K562 (cell line): ENCODE measurements around the gene GVQW3. TPM values are rescaled to one million over a fixed set of nuclear protein-coding genes. Genes with fewer than 3 reads are reported as not detected.

Experiments used
- CHD2 ChIP-seq: IDR thresholded peaks from 2 replicates; pipeline ENCODE4 v1.6.1; 2011; ENCODE audit warnings: low read depth, low read length
- CHD4 ChIP-seq: fragments of 200-600 bp; sonication (generic); IDR thresholded peaks from 3 replicates; pipeline ENCODE4 v1.6.1; 2012; ENCODE audit warnings: low read depth, mild to moderate bottlenecking, mixed read lengths, low read length, inconsistent platforms; ENCODE audit not compliant: insufficient read depth, insufficient replicate concordance, poor library complexity, severe bottlenecking
- FOS ChIP-seq: IDR thresholded peaks from 3 replicates; pipeline ENCODE4 v1.6.1; 2011; ENCODE audit not compliant: insufficient read length; ENCODE audit errors: extremely low read depth
- FOSL1 ChIP-seq: fragments of 200-800 bp; sonication (Bioruptor generic); conservative IDR thresholded peaks from 2 replicates; pipeline ENCODE4 v1.6.1; 2016; ENCODE audit warnings: missing genetic modification characterization, missing compliant biosample characterization
- FOXM1 ChIP-seq, 2 experiments: fragments of 450-650 bp in 1 of 2; sonication (generic) in 1 of 2; formaldehyde crosslinking in 1 of 2; IDR thresholded peaks; 2 replicates each; pipeline versions ENCODE4 v1.6.1 to v1.9.0; 2017 to 2022; ENCODE audit warnings: low read depth in 2 of 2, mild to moderate bottlenecking in 2 of 2, missing genetic modification reagents in 1 of 2, moderate library complexity in 1 of 2
- HES1 ChIP-seq: fragments of 450-650 bp; IDR thresholded peaks from 2 replicates; pipeline ENCODE4 v1.6.1; 2016; ENCODE audit warnings: low read depth, mild to moderate bottlenecking, moderate library complexity
- ILF3 ChIP-seq: fragments of 450-650 bp; IDR thresholded peaks from 2 replicates; pipeline ENCODE4 v1.6.1; 2018; ENCODE audit warnings: antibody characterized with exemption, mild to moderate bottlenecking, moderate library complexity, borderline replicate concordance
- KHSRP ChIP-seq: fragments of 450-650 bp; IDR thresholded peaks from 2 replicates; pipeline ENCODE4 v1.6.1; 2017
- NCOA2 ChIP-seq, 2 experiments: fragments of 450-650 bp; IDR thresholded peaks; 2 replicates each; pipeline ENCODE4 v1.6.1; 2018; ENCODE audit warnings: mild to moderate bottlenecking in 2 of 2, moderate library complexity in 1 of 2; ENCODE audit not compliant: partially characterized antibody in 2 of 2
- NR1H2 ChIP-seq: sonication (generic); formaldehyde crosslinking; IDR thresholded peaks from 2 replicates; pipeline ENCODE4 v1.4.0; 2020; ENCODE audit warnings: mild to moderate bottlenecking, missing genetic modification reagents
- NR2C1 ChIP-seq, 2 experiments: fragments of 450-650 bp; IDR thresholded peaks; 2 replicates each; pipeline ENCODE4 v1.6.1; 2017; ENCODE audit warnings: mild to moderate bottlenecking in 2 of 2, antibody characterized with exemption in 1 of 2, inconsistent platforms in 1 of 2, missing compliant biosample characterization in 1 of 2, missing genetic modification characterization in 1 of 2
- PHF8 ChIP-seq: fragments of 200-600 bp; sonication (generic); IDR thresholded peaks from 2 replicates; pipeline ENCODE4 v1.6.1; 2012; ENCODE audit warnings: mixed run types, mild to moderate bottlenecking, inconsistent platforms, low read length, moderate library complexity, borderline replicate concordance
- PML ChIP-seq: IDR thresholded peaks from 2 replicates; pipeline ENCODE4 v1.6.1; 2012; ENCODE audit warnings: low read length, inconsistent platforms
- RBM17 ChIP-seq: fragments of 200-400 bp; formaldehyde crosslinking; IDR thresholded peaks from 2 replicates; pipeline ENCODE4 v1.6.1; 2017; ENCODE audit warnings: low read depth, mild to moderate bottlenecking, low read length, borderline replicate concordance
- XRCC4 ChIP-seq: IDR thresholded peaks from one replicate; pipeline ENCODE4 v1.6.1; 2011; ENCODE audit not compliant: insufficient read depth, insufficient read length; ENCODE audit errors: extremely low read depth
- YBX1 ChIP-seq: fragments of 450-650 bp; IDR thresholded peaks from 2 replicates; pipeline ENCODE4 v1.7.1; 2016; ENCODE audit warnings: mild to moderate bottlenecking
- ZFX ChIP-seq: sonication (generic); formaldehyde crosslinking; IDR thresholded peaks from 2 replicates; pipeline ENCODE4 v1.8.0; 2022; ENCODE audit warnings: mild to moderate bottlenecking, missing genetic modification reagents, moderate library complexity
- ZNF140 ChIP-seq: fragments of 250-450 bp; sonication (Bioruptor Pico); IDR thresholded peaks from 2 replicates; pipeline ENCODE4 v1.8.0; 2021; ENCODE audit warnings: moderate library complexity, mild to moderate bottlenecking, inconsistent platforms
- ZNF232 ChIP-seq: sonication (generic); formaldehyde crosslinking; IDR thresholded peaks from 2 replicates; pipeline ENCODE4 v1.8.0; 2022; ENCODE audit warnings: mild to moderate bottlenecking, missing genetic modification reagents
- ZNF444 ChIP-seq: fragments of 250-450 bp; sonication (Bioruptor Pico); IDR thresholded peaks from 2 replicates; pipeline ENCODE4 v1.4.0; 2020; ENCODE audit warnings: mild to moderate bottlenecking, moderate library complexity
- ZNF766 ChIP-seq: fragments of 200-800 bp; sonication (Bioruptor generic); conservative IDR thresholded peaks from 2 replicates; pipeline ENCODE4 v1.6.1; 2016; ENCODE audit warnings: missing genetic modification characterization, missing compliant biosample characterization
- polyA plus RNA-seq, 8 experiments: library from polyadenylated mRNA; depleted of rRNA in 4 of 8; stranded (reverse) in 5 of 8; unstranded in 3 of 8; fragments of >200 nt; fragmentation: Nextera tagmentation in 2 of 8; fragmentation: Illumina TruSeq in 1 of 8; extraction: Ambion mirVana in 2 of 8; extraction: Trizol in 1 of 8; gene quantifications; 2 replicates each; pipeline versions ENCODE4 v1.2.1 to v1.2.3, GENCODE V29; 2011 to 2014; ENCODE audit warnings: inconsistent platforms in 1 of 8, missing spikeins in 1 of 8
- total RNA-seq, 7 experiments: library from RNA; depleted of rRNA in 6 of 7; stranded (reverse); fragments of >200 nt in 6 of 7; fragmentation: Illumina TruSeq in 2 of 7; extraction: Trizol in 2 of 7; gene quantifications; 2 replicates each; pipeline versions ENCODE4 v1.2.1 to v1.2.3, GENCODE V29; 2011 to 2021; ENCODE audit warnings: low replicate concordance in 1 of 7
- TF ChIP-seq, protein P1 (sequence below): sonication (generic); formaldehyde crosslinking; IDR thresholded peaks from 2 replicates; pipeline ENCODE4 v1.4.0; 2020; ENCODE audit warnings: mild to moderate bottlenecking, missing genetic modification reagents
- TF ChIP-seq, protein P2 (sequence below): fragments of 450-650 bp; formaldehyde crosslinking; IDR thresholded peaks from 2 replicates; pipeline ENCODE4 v1.4.0; 2022; ENCODE audit warnings: mild to moderate bottlenecking, moderate library complexity

GVQW3 gene
- total and polyA plus RNA-seq, 9 of the 15 experiments (the other 6 are each of a cell fraction or from before 2014, with no cell fraction given) = 0.66 to 5.7 (median 2.1) TPM

- TF ChIP-seq ZNF140 (CRISPR knock-in tag) = no peak
- TF ChIP-seq NCOA2 (IDR thresholded peaks at IDR 0.05; ENCODE audit: partially characterized antibody in 2 of 2) = no peak
- 0 out of 2 replicates have a peak, but pooled peaks have one; percentile 76 for TF ChIP-seq NR1H2
- peak; percentile 78; the same call in 1 of the 2 replicates for TF ChIP-seq ZNF766
- no peak for TF ChIP-seq PML
- no peak for TF ChIP-seq YBX1
- TF ChIP-seq, protein P1, sequence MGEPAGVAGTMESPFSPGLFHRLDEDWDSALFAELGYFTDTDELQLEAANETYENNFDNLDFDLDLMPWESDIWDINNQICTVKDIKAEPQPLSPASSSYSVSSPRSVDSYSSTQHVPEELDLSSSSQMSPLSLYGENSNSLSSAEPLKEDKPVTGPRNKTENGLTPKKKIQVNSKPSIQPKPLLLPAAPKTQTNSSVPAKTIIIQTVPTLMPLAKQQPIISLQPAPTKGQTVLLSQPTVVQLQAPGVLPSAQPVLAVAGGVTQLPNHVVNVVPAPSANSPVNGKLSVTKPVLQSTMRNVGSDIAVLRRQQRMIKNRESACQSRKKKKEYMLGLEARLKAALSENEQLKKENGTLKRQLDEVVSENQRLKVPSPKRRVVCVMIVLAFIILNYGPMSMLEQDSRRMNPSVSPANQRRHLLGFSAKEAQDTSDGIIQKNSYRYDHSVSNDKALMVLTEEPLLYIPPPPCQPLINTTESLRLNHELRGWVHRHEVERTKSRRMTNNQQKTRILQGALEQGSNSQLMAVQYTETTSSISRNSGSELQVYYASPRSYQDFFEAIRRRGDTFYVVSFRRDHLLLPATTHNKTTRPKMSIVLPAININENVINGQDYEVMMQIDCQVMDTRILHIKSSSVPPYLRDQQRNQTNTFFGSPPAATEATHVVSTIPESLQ (CRISPR knock-in tag) = no peak
- no peak for TF ChIP-seq KHSRP
- no peak for TF ChIP-seq FOXM1 (IDR thresholded peaks at IDR 0.05; ENCODE audit: low read depth)
- peak; percentile 88 for TF ChIP-seq FOXM1 (CRISPR knock-in tag; IDR thresholded peaks at IDR 0.05; ENCODE audit: low read depth)
- TF ChIP-seq HES1 = peak; percentile 98
- TF ChIP-seq ZNF444 (CRISPR knock-in tag) = no peak
- TF ChIP-seq NR2C1 (IDR thresholded peaks at IDR 0.05) = no peak
- no peak for TF ChIP-seq NR2C1 (tag; IDR thresholded peaks at IDR 0.05)
- TF ChIP-seq ZNF232 (CRISPR knock-in tag) = no peak
- TF ChIP-seq XRCC4 = no peak
- peak; percentile 62; the same call in 1 of the 2 replicates for TF ChIP-seq PHF8
- TF ChIP-seq RBM17 = no peak
- no peak for TF ChIP-seq ILF3
- TF ChIP-seq, protein P2, sequence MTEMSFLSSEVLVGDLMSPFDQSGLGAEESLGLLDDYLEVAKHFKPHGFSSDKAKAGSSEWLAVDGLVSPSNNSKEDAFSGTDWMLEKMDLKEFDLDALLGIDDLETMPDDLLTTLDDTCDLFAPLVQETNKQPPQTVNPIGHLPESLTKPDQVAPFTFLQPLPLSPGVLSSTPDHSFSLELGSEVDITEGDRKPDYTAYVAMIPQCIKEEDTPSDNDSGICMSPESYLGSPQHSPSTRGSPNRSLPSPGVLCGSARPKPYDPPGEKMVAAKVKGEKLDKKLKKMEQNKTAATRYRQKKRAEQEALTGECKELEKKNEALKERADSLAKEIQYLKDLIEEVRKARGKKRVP (CRISPR knock-in tag) = 0 out of 2 replicates have a peak, but pooled peaks have one; percentile 26
- TF ChIP-seq CHD4 = no peak
- peak; percentile 67 for TF ChIP-seq ZFX (CRISPR knock-in tag)
- TF ChIP-seq FOSL1 (tag) = no peak; the same call in 1 of the 2 replicates
- no peak for TF ChIP-seq FOS
- no peak for TF ChIP-seq CHD2
Measured at GRCh38 chr11:76380977-76381719, at the start of gene GVQW3, which contains the start of gene THAP12 (continued).
